Measurements from ENCODE around the gene CCSER1. TPM values are rescaled to one million over a fixed set of nuclear protein-coding genes. Genes with fewer than 3 reads are reported as not detected.
"Not testable (repeated sequence)": the region's sequence is repeated elsewhere in the genome, so short reads cannot be mapped to it uniquely, and the experiment has no call there.

CCSER1 gene
- total RNA-seq, 1 experiment from 2014 or later, result not detected

DNA sequence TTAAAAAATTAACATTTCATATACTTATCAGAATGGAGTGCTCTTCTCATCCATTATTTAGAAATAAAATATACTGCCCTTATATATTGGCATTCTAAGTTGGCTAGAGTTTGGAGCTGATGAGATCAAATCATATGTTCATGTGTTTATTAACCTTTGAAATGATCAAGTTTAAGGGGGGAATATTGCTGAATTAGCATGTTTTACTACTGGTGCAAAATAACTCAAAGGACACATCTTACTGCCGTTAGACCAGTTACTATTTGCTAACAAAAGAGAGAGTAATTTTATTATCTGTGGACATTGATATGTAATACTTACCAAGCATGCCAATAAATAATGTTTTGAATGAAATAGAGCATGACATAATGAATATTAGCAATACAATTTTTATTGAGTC lies 901.0 kb downstream of the CCSER1 start:
- no peak for DNase-seq (ENCODE audit: low read depth)

DNA sequence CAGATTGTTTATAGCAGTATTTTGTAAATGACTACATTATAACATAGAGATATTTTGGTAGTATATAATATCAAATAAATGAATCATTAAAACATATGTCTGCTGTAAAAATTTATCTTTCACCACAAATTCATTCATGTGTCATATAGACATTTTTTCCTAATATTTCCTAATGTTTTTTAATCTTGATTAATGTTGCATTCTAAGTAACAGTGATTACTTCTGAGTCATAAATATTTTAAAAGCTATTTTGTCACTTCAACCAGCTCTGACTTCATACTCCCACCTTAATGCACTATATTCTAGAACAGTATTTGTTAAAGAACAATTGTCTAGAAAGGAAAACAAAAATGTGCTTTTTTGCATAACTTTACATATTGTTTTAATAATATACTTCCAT lies 904.6 kb downstream of the CCSER1 start:
- DNase-seq (ENCODE audit: low read depth), result no peak

DNA sequence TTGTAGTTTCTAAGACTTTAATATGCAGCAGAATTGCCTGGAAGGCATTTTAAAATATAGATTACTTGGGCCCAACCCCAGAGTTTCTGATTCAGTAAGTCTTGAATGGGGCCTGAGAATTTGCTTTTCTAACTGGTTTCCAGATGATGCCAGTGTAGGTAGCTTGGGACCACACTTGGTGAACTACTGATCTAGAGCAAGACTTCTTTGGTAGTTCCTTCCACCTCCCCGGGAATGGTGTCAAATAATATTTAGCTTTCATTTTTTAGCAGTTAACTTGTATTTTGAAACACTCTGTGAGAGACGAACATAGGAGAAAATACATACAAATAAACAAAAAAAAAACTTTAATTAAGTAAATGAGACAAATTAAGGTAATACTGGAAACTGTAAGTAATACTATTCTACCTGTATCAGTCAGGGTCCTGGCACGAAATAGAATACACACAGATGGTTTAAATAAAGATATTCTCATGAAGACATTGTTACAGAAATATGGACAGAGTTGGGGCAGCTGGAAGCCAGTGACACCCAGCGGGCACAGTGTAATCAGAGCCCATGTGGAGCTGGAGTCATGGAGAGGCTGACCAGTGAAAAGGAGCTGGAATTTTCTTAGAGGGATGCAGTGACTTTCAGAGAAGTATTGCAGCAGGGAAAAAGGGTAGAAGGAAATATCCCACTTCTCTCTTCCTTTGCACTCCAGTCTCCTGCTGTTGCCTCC lies 905.7 kb downstream of the CCSER1 start:
- DNase-seq (ENCODE audit: low read depth), result peak; percentile 2

- no peak for DNase-seq (ENCODE audit: low read depth)
Observed at GRCh38 chr4:91035276-91035675, 908.1 kb downstream of the CCSER1 start.

- DNase-seq (ENCODE audit: low read depth), result no peak
Observed at GRCh38 chr4:91037951-91038350, 910.8 kb downstream of the CCSER1 start.

DNA sequence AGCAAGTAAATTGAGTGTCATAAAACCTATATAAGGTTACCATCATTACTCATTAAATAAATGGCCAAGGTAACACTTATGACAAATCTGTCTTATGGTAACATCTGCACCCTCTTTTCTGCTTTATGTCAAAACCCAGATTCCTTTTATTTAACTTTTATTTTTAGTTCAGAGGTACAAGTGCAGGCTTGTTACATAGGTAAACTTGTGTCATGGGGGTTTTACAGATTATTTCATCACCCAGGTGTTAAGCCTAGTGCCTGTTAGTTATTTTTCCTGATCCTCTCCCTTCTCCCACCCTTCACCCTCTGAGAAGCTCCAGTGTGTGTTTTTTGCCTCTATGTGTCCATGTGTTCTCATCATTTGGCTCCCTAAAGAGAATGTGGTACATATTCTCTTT lies 930.7 kb downstream of the CCSER1 start:
- DNase-seq (ENCODE audit: low read depth), result no peak

DNA sequence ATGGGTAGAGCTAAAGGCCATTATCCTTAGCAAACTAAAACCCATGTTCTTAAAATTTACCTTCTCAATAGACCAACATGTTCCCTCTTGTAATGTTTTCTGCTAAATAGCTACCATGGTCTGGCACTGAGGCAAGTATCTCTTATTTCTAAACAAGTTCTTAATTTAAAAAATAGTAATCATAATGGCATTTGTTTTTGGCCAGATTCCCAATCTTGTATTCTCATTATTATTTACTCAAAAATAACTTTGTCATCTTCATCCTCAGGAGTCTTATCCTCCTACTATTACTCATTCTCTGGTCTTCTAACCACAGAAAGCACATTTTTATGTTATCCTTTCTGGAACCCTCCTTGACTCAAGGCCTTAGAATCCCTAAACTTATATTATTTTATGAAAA lies 931.2 kb downstream of the CCSER1 start:
- peak; percentile 78 for DNase-seq (ENCODE audit: low read depth)

DNA sequence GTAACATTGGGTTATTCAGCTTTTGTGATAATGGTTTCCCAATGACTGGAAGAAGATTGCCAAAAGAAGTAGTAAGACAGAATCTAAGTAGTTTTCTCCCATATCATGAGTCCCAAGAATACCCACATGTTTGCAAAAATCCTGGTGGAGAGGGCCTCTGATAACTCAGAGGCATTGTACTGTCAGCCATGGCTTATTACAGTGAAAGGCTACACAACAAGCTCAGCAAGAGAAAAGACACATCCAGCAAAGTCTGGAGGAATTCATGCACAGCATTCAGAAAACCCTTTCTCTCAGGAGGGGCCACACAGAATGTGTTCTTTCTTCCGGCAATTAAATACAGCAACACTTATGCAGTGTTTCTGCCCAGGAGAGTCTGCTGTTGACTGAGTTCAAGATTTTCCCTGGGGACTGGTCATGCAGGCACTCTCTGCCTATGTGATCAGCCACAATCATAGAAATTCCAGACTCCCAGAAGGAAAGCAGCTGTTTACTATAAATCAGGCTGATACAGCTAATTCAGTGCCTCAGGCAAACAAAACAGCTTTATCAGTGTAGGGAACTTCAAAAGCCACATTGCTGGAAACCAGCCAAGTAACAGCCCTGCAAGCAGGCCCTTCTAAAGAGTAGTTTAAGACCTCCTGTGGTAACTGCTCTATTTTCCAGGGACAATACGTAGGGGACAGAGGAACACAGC lies 937.1 kb downstream of the CCSER1 start:
- DNase-seq (ENCODE audit: low read depth), result peak; percentile 98

GRCh38 chr4:91065117-91065516 lies 937.9 kb downstream of the CCSER1 start:
- no peak for DNase-seq (ENCODE audit: low read depth)

GRCh38 chr4:91070736-91071135 lies 943.5 kb downstream of the CCSER1 start:
- no peak for DNase-seq (ENCODE audit: low read depth)

- no peak for DNase-seq (ENCODE audit: low read depth)
Observed at GRCh38 chr4:91076147-91076546, 949.0 kb downstream of the CCSER1 start.

DNA sequence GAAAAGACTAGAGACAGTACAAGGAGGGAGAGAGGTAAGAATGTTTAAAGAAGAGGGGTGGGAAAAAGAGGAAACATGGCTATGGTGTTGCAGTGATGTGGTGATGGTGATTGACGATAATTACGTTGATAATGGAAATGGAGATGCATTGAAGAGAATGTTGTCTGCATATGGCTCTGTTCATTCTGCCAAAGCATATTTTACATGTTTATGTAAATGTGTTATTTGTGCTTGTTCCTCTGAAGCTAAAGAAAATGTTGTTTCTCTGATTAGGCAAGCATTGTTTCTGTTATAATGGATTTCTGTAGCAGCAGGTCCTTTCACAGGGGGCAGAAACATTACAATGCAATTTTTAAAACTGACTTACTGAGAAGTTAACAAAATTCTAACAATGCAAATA lies 958.8 kb downstream of the CCSER1 start:
- no peak for DNase-seq (ENCODE audit: low read depth)

- DNase-seq (ENCODE audit: low read depth), result no peak
Observed at GRCh38 chr4:91087743-91088142, 960.5 kb downstream of the CCSER1 start.

- DNase-seq (ENCODE audit: low read depth), result no peak
Observed at GRCh38 chr4:91089178-91089577, 962.0 kb downstream of the CCSER1 start.

- DNase-seq (ENCODE audit: low read depth), result peak; percentile 10
Observed at GRCh38 chr4:91092398-91092980, 965.3 kb downstream of the CCSER1 start.

DNA sequence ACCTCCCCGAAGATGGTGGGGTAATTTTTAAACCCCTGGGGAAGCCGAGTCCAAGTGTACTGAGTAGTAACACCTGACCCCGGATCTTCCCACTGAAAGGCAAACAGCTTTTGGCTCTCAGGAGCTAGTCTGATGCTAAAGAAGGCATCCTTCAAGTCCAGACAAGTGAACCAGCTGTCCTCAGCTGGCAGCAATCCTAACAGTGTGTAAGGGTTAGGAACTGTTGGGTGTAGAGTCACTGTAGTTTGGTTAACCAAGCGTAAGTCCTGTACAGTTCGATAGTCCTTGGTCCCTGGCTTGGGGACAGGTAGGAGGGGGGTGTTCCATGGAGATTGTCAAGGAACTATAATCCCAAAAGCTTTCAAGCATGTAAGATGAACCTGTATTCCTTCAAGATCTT lies 967.0 kb downstream of the CCSER1 start:
- DNase-seq (ENCODE audit: low read depth), result not testable (repeated sequence)

DNA sequence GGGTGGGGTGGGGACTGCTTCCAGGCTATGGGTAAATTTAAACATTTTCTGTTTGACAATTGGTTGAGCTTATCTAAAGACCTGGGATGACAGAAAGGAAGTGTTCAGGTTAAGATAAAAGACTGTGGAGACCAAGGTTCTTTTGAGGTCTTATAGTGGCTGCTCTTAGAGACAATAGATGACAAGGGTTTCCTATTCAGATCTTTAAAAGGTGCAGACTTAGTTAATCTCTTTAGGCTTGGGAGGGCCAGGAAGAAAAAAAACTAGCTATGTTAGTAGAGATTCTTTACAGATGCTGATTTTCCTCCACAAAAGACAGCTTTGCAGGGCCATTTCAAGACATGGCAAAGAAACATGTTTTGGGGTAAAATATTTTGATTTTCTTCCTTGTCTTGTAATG lies 972.5 kb downstream of the CCSER1 start:
- DNase-seq (ENCODE audit: low read depth), result no peak

GRCh38 chr4:91108751-91109150 lies 981.6 kb downstream of the CCSER1 start:
- no peak for DNase-seq (ENCODE audit: low read depth)

DNA sequence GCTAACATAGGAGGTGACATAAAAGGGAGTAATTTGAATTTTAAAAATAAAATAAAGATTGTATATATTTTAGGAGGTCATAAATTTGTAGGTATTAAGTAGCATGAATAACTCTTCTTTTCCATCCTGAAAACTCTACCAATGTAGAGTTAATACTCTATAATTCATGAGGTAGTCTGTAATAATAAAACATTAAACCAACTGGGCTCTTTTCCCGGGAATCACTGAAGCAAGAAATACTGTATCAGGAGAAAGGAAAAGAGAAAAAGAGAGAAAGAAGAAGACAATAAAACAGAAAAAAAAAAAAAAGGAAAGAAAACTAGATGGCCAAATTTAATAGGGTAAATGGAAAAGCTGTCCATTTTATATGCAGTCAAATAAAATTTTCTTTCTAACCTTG lies 984.4 kb downstream of the CCSER1 start:
- no peak for DNase-seq (ENCODE audit: low read depth)

GRCh38 chr4:91113130-91113706 lies 986.0 kb downstream of the CCSER1 start:
- peak; percentile 14 for DNase-seq (ENCODE audit: low read depth)

DNA sequence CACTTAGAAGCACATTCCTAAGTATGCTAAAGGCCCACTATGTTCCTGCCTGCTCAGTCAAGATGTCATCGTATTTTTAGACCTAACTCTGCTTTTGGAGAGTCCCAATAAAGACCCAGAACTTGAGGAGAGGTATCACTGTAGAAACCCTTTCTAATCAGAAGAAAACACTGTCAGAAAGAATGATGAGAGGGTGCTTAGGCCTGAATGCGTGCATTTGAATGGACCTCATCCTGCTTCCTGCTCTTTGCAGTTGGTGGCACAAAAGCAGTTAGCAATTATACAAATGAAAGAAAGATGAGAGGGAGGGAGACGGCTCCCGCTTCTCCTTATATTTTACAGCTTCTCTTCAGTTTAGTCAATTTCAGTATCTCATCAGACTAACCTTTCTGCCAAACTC lies 987.2 kb downstream of the CCSER1 start:
- no peak for DNase-seq (ENCODE audit: low read depth)

DNA sequence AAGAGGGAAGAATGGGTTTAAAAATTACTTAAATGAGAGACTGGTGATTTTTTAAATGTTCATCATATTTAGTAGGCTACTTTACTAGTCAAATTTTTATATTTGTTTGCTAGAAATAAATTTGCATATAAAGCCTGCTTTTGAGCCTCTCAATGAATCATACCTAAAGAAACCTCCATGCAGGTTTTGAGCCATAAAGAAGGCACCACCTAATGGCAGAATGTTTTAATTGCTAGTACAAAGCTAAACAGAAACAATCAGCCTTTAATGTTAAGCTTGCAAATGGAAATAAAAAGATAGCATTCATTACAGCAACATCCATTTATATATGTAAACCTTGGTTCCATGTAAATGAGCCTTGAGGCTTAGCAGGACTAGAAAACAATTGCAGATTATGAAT lies 989.7 kb downstream of the CCSER1 start:
- peak; percentile 8 for DNase-seq (ENCODE audit: low read depth)

- DNase-seq (ENCODE audit: low read depth), result no peak
Observed at GRCh38 chr4:91118597-91118996, 991.4 kb downstream of the CCSER1 start.

All from LHCN-M2 (cell line).